NB4 (cell line): ENCODE results near the gene KIF12.

Source experiments
- CTCF ChIP-seq: IDR thresholded peaks from one replicate; pipeline ENCODE4 v1.5.1; 2012; ENCODE audit warnings: low read depth, low read length
- MAX ChIP-seq: IDR thresholded peaks from 2 replicates; pipeline ENCODE4 v1.6.1; 2011; ENCODE audit warnings: low read depth, low read length
- MYC ChIP-seq: IDR thresholded peaks from 2 replicates; pipeline ENCODE4 v1.6.1; 2011; ENCODE audit warnings: low read depth, low read length
- POLR2A ChIP-seq: IDR thresholded peaks from 2 replicates; pipeline ENCODE4 v1.6.1; 2011; ENCODE audit warnings: mild to moderate bottlenecking; ENCODE audit not compliant: insufficient read length; ENCODE audit errors: extremely low read depth

- TF ChIP-seq MAX, result no peak
- TF ChIP-seq CTCF, result no peak
- no peak for TF ChIP-seq POLR2A
- TF ChIP-seq MYC, result no peak
Measured at GRCh38 chr9:114098936-114099668, at the start of gene KIF12.
